Measurements from ENCODE around the gene DYNC2I2.
"Not testable (repeated sequence)": the region's sequence is repeated elsewhere in the genome, so short reads cannot be mapped to it uniquely, and the experiment has no call there.

Gene DYNC2I2

DNA sequence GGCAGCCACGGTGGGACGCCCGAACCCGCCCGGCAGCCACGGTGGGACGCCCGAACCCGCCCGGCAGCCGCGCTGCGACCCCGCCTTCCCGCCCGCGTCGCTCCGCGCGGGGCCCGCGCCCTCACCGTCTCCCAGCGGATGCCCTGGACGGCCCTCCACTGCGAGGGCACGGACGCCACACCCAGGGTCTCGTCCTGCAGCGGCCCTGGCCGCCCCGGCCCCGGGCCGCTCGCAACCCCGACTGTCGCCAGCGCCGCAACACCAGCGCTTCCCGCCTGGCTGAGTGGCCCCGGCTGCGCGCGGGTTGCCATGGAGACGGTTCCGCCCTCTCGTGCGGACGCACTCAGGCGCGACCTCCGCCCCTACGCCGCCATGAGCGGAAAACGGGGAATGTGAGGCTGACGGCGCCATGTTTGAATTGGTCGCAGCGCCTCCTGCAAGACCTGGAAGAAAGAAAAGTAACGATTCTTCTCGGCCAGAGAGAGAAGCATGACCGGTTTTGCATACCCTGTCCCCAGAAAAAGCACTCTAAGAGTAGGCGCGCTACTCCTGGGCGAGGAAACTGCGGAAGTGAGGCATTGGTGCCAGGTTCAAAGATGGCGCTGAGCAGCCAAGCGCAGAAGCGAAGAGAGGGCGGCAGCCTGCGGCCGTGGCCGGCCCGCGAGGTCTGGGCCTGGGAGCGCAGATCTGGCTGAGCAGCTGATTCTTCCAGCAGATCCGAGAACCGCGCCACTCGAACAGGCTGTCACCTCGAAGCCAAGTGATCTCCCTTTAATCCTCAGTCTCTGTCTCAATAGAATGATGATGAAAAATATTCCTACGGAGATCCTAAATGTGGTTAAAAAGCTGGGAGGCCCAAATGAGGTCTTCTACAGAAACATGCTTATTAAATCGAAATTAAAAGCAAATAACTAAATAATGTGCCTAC is at the start of gene DYNC2I2:
DYNC2I2 (minus strand) TSS at position 432 of the 928 bp plus-strand sequence; CDS start at position 311, 121 bp downstream.
- DNase-seq = peak; percentile 52

DNA sequence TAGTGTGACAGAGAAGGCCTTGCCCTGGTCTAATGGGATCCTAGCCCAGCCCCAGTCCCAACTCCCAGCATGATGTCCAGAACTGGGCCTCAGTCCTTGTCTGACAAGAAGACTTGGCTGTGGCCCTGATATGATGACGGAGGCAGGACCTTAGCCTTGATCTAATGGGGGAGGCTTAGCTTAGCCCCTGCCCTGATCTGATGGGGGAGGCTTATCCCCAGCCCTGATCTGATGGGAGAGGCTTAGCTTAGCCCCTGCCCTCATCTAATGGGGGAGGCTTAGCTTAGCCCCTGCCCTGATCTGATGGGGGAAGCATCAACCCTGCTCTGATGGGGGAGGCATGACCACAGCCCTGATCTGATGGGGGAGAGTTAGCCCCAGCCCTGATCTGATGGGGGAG is 49.4 kb upstream of the DYNC2I2 start:
- no peak for DNase-seq

DNA sequence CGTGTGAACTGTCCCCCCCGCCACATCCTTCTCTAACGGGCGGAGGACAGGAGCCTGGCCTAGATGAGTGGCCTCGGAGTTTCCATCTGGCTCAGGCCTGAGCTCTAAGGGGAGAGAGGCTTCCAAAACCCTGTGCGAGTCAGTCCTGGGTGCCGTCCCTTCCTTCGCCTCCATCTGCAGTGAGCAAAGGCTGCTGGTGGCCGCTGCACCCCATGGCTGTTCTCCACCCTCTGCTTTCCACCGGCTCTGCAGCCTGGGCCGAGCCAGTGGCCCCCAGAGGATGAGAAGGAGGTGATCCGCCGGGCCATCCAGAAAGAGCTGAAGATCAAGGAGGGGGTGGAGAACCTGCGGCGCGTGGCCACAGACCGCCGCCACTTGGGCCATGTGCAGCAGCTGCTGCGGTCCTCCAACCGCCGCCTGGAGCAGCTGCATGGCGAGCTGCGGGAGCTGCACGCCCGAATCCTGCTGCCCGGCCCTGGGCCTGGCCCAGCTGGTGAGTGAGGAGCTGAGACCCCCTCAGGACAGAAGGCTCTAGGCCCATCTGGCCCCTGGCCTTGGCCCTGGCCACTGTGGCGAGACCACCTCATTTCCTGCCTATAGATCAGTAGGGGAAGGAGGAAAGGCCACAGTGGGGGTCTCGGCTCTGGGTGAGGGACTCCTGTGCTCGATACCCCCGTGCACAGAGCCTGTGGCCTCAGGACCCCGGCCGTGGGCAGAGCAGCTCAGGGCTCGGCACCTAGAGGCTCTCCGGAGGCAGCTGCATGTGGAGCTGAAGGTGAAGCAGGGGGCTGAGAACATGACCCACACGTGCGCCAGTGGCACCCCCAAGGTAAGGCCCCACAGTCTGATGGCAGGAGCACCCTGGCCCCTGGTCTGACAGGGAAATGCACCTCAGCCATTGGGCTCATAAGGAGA is 48.7 kb upstream of the DYNC2I2 start:
- DNase-seq = no peak

DNA sequence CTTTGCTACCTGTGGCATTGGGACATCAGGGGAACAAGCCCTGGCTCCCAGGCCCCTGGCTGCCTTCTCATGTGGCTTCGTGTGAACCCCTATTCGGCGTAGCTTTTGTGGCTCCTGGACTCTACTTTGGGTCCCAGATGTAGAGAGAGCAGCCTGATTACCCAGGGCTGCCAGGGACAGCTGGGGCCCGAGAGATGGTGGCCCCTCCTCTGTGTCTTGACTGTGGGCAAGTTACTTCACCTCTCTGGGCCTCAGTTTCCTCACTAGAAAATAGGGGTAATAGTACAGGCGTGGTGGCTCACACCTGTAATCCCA is 47.7 kb upstream of the DYNC2I2 start:
- no peak for DNase-seq

DNA sequence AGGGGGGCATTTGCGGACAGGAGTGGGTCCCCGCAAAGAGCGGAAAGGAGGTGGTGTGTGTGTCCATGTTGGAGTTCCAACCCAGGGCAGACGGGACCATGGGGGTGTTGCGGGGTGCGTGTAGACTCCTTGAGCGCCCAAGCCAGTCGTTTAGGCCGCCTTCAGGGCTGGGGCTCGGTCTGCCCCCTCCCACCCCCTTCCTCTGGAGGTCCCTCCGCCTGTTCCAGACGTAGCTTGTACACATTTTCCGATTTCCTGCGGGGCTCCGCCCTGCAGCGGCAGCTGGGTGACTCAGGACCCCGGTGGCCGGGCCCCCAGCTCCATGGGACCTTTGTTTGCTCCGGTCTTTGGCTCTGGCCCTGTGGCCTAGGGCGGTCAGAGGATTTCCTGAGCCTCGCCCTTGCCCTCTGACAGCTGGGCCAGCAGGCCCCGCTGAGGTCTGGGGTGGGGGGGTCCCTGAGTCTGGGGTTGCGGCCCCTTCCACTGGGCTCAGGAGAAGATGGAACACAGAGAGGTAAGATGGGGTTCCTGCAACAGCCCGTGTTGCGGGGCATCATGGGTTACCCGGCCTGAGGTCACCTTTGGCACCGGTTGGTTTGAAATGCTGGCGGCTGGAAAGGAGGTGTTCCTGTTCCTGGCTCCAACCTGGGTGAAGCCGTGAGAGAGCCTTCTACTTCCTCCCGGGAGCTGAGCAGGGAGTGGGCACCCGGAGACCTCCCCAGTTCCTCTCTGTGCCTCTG is 47.1 kb upstream of the DYNC2I2 start:
- DNase-seq = no peak

DNA sequence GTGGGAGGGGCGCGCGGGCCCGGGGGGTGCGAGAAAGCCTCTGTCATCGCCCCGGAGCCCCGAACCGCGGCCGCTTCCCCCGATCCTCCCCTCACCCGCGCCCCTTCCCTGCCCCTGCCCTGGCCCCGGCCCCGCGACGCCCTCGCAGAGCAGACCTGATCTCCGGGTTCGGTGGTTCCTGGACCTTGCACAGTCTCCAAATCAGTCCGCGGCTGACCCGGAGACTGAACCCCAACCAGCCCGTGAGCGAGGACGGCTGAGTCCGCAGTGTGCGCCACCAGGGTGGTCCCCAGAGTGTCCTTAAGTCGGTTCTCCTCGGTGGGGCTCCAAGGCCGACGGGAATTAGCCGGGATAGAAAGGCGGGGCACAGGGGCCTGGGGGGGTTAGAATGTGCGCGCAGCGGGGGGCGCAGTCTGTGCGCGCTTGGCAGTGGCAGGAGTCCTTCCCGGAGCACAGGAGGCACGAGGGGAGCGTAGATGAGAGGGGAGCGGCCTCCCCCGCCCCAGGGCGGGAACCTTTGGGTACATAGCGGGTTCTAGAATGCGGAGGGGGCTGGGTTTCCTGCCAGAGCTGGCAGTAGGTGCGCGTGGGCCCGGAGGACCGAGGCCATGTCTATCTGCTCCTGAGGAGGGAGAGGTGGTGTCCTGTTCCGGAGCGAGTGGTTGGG is 46.4 kb upstream of the DYNC2I2 start:
- no peak for DNase-seq

DNA sequence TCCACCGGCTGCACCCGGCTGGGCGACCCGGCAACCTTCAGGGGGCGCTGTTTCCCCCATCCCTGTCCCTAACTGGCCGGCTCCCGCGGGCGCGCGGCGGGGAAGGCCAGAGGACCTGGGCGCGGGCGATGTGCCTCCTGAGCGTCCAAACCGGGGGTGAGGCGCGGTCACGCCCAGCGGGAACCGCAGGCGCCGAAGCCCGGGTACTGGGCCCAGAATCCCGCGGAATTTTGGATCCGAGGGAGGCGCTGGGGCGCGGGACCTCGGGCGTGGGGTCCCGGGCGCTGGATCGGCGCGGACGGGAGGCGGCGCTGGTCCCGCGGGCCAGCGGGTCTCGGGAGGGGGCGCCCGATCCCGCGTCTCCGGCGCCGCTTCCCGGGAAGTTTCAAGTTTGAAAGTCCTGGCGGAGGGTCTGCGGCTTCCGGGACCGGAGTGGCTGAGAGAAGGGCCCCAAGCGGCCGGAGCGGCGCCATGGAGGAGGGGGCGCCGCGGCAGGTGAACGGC is 45.9 kb upstream of the DYNC2I2 start, which contains the start of gene PKN3:
PKN3 (plus strand) TSS at position 59 of the 504 bp plus-strand sequence; CDS start at position 472, 413 bp downstream.
- DNase-seq = no peak

DNA sequence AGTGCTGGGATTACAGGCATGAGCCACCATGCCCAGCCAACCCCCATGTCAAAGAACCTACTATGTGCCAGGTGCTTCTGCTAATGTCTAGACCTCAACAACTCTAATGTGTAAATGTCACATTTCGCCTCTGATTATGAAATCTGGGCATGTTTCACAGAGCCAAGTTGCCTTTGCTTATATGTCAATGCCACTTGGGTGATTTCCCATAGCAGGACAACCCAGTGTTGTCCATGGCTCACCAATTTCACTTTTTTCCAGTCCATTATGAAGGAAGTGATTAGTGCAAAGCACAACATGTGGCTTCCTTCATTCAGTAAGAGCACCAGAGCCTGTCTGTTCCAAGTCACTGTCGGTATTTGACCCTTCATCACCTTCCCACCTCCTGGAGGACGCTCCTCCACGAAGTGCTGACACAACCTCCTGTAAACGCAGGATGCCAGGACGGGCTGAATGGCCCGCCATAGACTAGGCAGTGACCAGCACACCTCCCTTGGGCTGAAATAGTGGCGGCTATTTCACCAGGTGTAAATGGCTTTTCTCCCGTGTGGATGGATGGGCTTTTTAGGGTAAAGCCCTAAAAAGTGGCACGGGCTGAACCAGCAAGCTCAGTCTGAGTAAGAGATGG is 44.7 kb upstream of the DYNC2I2 start:
- no peak for DNase-seq

DNA sequence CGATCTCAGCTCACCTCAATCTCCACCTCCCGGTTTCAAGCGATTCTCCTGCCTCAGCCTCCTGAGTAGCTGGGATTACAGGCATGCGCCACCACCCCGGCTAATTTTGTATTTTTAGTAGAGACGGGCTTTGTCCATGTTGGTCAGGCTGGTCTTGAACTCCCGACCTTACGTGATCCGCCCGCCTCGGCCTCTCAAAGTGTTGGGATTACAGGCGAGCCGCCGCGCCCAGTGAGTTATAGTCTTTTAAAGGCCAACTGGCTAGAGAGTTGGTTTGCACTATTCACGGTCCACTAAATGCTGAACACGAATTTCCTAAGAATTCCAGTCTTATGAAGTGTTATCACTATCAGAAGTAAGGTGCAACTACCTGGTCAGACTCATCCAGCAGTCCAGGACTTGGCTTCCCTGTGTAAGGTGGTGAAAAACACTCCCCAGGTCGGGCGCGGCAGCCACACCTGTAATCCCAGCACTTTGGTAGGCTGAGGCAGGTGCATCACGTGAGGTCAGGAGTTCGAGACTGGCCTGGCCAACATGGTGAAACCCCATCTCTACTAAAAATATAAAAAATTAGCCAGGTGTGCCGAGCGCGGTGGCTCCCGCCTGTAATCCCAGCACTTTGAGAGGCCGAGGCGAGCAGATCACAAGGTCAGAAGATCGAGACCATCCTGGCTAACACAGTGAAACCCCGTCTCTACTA is 42.6 kb upstream of the DYNC2I2 start:
- not testable (repeated sequence) for DNase-seq

DNA sequence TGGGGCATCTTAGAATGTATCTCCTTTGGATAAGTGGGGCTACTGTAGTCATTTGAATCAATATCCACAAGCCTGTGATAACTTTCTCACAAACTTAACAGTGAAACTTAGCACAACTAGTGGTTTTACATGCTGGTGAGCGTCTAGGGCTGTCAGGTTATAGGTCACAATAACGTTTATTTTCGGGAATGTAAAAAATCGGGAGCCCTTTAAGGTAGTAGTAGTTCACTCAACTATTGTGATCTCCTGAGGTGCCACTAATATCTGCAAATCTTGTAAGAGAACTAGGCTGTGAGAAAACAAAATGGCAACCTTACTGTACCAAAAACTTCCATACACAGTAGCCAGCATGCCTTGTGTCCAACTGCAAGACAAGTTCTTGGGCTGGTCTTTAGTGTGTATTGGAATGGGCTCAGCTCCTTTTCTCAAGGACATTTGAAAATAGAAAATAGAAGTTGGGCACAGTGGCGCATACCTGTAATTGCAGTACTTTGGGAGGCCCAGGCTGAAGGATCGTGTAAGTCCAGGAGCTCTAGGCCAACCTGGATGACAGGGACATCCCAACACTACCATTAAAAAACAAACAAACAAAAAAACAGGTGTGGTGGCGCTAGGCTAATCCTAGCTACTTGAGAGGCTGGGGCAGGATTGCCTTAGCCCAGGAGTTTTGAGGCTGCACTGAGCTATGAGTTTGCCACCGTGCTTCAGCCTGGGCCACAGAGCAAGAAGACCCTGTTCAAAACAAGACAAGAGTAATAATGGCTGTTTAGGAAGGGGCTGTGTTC is 40.5 kb upstream of the DYNC2I2 start:
- DNase-seq = no peak

DNA sequence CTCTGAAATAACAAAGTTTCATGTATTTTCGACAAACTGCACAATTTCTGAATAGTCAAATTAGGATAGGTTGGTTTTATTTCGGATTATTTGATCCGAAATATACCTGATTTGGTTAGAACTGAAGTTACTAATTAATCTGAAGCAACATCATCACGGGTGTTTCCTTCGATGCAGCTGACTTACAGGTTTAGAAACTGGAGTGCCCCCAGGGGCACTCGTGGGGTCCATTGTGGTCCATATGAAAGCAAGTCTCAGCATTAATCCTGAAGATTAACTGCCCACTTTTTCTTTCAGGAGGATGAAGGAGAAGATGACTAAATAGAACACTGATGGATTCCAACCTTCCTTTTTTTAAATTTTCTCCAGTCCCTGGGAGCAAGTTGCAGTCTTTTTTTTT is 37.7 kb upstream of the DYNC2I2 start:
- no peak for DNase-seq

DNA sequence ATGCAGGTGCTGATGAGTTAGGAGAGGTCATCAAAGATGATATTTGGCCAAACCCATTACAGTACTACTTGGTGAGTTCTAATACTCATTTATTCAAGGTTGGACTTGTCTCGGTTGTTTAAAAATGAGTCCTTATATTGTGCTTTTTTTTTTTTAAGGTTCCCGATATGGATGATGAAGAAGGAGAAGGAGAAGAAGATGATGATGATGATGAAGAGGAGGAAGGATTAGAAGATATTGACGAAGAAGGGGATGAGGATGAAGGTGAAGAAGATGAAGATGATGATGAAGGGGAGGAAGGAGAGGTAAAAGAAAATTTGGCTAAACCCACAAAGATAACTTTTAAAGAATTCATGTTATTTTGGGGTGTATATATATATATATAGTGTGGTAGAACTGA is 37.1 kb upstream of the DYNC2I2 start:
- not testable (repeated sequence) for DNase-seq

DNA sequence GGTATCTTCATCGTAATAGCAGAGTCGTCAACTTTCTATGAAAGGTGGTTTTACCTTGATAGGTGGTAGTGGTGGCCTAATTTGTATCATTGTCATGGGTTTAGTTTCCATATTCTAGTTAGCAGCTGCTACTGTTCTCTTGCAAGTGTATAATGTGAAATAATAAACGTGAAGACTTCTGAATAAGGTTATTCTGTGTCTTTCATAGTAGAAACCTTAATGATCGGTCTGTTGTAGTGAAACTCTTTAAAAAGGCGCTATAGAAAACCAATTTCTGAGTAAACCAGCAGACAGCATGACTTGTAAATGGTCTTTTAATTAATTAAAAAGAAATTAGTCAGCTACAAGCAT is 34.0 kb upstream of the DYNC2I2 start:
- no peak for DNase-seq

DNA sequence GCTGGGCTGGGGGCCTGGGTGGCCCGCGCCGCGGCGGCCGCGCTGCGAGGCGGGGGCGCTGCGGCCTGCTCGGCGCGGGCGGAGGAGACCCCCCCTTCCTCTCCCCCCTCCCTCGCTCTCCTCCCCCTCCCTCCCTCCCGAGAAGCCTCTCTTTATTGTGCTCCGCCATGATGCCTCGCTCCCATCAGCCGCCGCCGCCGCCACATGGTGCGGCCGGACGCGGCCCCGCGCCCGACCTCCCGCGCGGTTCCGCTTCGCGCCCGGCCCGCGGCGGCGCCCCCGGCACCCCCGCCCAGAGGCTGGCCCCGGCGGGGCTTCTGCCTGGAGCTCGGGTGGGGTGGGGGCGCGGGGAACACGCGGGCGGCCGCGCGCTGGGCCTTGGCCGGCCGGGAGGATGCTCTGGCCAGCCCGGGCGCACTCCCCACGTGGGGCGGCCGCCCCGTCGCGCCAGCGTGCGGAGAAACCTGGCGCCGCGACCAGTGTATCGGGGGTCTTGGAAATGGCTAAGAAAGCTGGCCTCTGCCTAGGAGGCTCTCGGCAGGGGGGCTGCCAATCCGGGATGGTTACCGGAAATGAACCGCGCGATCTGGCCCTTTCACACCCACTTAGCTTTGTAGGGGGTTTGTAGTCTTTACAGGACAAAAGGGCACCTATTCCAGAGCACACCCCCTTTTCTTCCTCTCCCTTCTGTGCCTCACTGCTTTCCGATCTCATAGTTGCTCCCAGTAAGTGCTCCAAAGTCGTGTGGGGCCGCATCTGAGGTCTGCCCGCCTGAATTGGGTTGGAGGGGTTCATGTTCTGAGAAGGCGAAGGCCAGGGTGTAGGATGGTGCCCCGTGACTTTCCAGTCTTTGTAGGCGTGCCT is 33.4 kb upstream of the DYNC2I2 start:
- DNase-seq = peak; percentile 12

DNA sequence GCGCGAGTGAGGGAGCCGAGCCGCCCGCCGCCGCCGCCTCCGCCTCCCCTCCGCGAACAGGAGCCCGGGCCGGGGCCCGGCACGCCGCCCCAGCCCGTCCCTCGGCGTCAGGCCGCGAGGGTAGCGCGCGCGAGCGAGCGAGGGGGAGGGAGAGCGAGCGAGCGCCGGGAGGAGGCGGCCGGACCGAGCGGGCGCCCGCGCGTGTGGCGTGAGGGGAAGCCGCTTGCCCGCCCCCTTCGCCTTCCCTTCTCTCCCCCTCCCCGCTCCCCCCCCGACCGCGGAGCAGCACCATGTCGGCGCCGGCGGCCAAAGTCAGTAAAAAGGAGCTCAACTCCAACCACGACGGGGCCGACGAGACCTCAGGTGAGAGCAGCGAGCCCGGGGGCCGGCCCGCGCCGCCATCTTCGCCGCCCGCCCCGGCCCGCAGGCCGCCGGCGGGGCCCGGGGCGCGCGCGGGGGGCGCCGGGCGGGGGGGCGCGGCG is 32.7 kb upstream of the DYNC2I2 start:
- DNase-seq = no peak

DNA sequence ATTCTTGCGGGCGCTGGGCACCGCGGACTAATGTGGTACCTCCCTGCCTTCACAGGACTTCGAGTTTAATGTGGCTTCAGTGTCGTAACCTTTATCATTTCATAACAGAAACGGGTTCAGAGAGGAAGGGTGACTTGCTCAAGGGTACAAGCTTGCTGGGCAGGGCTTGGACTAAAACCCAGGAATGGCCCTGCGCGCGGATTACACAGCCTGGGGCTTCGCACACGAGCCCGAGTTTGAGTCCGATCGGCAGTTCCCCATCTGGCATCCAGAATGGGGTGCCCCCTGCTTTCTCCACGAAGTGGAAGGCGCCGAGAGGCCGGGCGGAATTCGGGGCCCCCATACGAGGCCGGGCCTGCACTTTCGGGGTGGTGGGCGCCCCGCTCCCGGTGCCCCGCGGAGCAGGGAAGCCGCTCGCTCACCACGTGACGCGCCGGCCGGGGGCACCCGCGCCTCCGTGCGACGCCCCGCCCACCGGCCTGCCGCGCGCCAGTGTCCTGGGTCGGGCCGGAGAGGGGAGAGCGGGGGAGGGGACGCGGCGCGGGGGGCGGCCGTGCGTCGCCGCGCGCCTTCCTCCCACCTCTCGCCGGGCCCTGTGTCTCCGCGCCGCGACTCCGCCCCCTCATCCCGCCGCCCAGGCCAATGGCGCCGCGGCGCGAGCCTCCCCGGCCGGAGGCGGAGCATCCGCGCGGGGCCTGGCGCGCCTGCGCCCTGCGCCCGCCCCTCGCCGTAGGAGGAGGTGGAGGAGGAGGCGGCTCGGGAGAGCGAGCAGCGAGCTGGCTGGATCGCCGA is 32.0 kb upstream of the DYNC2I2 start, which contains the start of gene SET:
SET (plus strand) TSS at position 722 of the 792 bp plus-strand sequence. CDS start 361 bp downstream, outside the sequence.
- peak; percentile 41 for DNase-seq

DNA sequence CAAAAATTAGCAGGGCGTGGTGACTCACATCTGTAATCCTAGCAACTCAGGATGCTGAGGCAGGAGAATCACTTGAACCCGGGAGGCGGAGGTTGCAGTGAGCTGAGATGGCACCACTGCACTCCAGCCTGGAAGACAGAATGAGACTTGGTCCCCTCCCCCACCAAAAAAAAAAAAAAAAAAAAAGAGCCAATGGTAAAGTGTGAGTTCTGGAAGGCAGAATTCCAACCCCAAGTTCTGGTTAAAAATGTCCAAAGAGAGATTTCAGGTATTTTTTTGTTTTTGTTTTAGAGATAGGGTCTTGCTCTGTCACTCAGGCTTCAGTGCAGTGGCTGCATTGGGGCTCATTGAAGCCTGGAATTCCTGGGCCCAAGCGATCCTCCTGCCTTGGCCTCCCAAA is 30.8 kb upstream of the DYNC2I2 start:
- no peak for DNase-seq
